ENCODE results near the gene POC1A. TPM values are rescaled to one million over a fixed set of nuclear protein-coding genes. Genes with fewer than 3 reads are reported as not detected.
"Not testable (repeated sequence)": the region's sequence is repeated elsewhere in the genome, so short reads cannot be mapped to it uniquely, and the experiment has no call there.

POC1A gene
- total RNA-seq, 2 donors from 2014 or later = 28.6 to 39.0 TPM

DNA sequence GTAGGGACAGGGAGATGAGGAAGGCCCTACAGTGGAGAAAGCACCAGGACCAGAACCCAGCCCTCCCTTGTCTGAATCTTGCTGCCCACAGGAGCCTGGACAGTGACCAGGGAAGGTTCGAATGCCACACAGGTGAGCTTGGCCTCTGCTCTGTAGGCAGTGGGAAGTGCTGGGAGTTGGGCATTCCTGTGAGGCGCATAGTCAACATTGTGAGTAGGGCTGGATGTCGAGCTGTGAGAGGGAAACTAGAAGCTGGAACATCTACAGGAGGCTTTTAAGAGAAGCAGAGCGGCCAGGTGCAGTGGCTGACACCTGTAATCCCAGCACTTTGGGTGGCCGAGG lies 23.4 kb upstream of the POC1A start:
- no peak for ATAC-seq (replicated peaks in 1 of 2)
- H3K27me3 Mint-ChIP-seq (ENCODE audit: low read depth) = no peaks in the 10 kb centered on the region
- H3K4me1 Mint-ChIP-seq (ENCODE audit: low read depth) = no peaks in the 10 kb centered on the region
- H3K36me3 Mint-ChIP-seq (ENCODE audit: insufficient read depth in 2 of 2) = no peaks in the 10 kb centered on the region
- no peaks in the 10 kb centered on the region for H3K9me3 Mint-ChIP-seq
- no peak overlapping the region for H3K27ac Mint-ChIP-seq
- no peak overlapping the region for H3K4me3 Mint-ChIP-seq
- DNase-seq = no peak

DNA sequence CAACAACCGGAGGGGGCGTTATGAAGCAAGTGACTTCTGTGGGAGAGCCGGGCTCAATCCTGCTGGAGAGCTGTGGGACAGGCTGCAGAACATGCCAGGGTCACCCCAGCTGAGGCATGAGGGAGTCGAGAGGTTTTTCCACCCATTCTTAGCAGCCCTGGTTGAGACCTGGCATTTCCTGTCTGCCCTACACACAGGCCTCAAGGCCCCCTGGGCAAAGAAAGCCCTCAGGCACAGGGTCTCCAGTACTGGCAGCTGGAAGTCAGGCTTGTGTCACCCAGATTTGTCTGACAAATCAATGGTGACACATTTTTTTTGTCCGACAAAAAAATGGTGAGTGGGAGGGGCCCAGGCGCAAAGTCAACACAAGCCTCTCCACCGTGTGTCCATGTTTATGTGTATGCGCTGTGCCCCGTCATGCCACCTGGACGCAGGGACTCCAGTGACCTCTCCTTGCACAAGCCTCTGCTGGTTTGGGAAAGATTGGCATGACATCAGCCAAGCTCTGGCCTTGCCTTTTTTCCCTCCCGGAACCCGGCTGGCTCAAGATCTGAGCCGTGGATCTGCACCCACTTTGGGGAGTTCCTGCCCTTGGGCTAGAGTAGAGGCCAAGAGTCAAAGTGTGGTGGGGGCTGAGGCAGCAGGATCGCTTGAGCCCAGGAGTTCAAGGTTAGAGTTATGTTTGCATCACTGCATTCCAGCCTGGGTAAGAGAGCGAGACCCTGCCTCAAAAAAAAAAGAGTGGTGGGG lies 22.9 kb upstream of the POC1A start:
- H3K4me1 Mint-ChIP-seq (ENCODE audit: low read depth) = no peaks in the 10 kb centered on the region
- no peaks in the 10 kb centered on the region for H3K36me3 Mint-ChIP-seq (ENCODE audit: insufficient read depth in 2 of 2)
- ATAC-seq (replicated peaks in 1 of 2) (no peak), DNase-seq (no peak)
- no peaks in the 10 kb centered on the region for H3K9me3 Mint-ChIP-seq
- H3K4me3 Mint-ChIP-seq = no peak overlapping the region
- H3K27ac Mint-ChIP-seq = no peak overlapping the region
- no peaks in the 10 kb centered on the region for H3K27me3 Mint-ChIP-seq (ENCODE audit: low read depth)

DNA sequence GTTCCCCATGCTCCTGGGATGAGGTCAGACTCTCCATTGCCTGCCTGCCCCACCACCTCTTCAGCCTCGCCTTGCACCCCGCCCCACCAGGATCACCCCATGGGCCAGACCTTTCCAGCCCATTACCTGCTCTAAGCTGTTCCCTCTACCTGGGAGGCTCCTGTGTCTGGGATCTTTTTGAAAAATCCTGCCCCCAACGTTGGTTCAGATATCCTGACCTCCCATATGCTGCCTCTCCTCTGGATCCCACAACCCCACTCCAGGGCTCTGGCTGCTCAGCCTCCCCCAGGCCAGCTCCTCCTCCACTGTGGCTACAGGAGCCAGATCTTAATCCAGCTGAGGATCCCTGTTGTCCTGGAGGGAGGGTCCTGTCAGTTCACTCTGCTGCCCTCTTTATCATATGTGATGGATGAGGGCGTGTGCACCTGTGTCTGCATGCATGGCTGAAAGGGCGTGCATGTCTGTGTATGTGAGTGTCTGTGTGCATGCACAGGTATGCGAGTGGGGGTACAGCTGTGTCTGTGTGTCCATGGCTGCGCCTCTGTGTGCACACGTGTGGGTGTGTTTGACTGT lies 22.0 kb upstream of the POC1A start:
- Mint-ChIP-seq H3K36me3 (ENCODE audit: insufficient read depth in 2 of 2) (no peaks in the 10 kb centered on the region), H3K9me3 (no peaks in the 10 kb centered on the region), H3K4me3 (no peak overlapping the region), H3K27ac (no peak overlapping the region), H3K27me3 (ENCODE audit: low read depth) (no peaks in the 10 kb centered on the region), H3K4me1 (ENCODE audit: low read depth) (peaks cover 6% of the 10 kb centered on the region)
- ATAC-seq (replicated peaks in 1 of 2) (no peak), DNase-seq (no peak)

DNA sequence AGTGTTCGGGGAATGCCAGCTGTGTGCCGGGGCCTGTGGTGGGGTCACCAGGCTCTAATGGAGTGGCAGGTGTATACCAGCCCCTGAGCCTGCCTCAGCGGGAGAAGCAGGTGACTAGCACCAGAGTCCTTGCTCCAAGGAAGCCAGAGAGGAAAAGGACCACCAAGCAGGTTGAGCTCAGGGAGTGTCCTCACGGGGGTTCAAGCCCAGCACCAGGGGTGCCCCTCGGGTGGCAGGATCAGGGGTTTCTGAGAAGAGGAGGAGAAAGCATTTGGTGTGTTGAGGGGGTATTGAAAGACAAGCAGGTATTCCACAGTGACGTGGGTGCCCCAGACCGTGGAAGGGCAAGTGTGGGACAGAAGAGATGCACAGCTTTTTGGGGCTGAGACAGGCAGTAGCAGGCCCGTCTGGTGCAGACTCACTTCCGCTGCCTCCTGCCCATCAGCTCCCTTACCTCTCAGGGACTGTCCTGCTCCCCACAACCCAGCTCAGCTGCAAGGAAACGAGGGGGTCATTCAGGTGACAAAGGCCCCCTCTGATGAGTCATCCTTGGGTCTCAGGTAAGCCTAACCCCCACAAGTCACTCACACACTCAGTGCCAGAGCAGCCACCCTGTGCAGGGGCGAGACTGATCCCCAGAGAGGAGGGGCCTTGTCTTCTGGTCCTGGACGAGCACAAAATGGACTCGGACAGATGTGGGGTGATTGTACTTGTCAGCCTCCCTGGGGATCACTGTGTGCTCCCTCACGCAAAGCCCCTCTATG lies 21.4 kb upstream of the POC1A start:
- H3K4me1 Mint-ChIP-seq (ENCODE audit: low read depth) = peaks cover 6% of the 10 kb centered on the region
- no peak for ATAC-seq (replicated peaks in 1 of 2)
- H3K4me3 Mint-ChIP-seq = no peak overlapping the region

DNA sequence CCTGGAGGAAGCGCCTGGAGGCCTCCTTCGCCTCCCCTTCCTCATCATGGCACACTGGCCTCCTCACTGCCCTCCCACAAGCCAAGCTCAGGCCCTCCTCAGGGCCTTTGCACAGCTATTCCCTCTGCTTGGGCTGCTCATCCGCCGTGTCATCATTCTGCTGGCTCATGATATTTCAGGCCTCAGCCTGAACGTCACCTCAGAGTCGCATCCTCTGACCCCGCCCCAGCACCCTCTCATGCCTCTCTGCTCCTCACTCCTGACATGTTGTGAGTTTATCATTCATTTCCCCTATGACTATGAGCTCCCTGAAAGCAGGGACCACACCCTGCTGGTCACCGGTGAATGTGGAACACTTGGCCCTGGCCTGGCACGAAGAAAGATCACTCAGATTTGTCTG lies 20.7 kb upstream of the POC1A start:
- no peak for DNase-seq
- no peak overlapping the region for H3K4me3 Mint-ChIP-seq
- H3K36me3 Mint-ChIP-seq (ENCODE audit: insufficient read depth in 2 of 2) = no peaks in the 10 kb centered on the region
- H3K27me3 Mint-ChIP-seq (ENCODE audit: low read depth) = no peaks in the 10 kb centered on the region
- no peaks in the 10 kb centered on the region for H3K9me3 Mint-ChIP-seq
- H3K4me1 Mint-ChIP-seq (ENCODE audit: low read depth) = peaks cover 6% of the 10 kb centered on the region
- ATAC-seq (replicated peaks in 1 of 2) = peak in 1 of 2 donors; percentile 52
- H3K27ac Mint-ChIP-seq = no peak overlapping the region

More for the DNA sequence above, 21.4 kb upstream of the POC1A start:
- H3K36me3 Mint-ChIP-seq (ENCODE audit: insufficient read depth in 2 of 2) = no peaks in the 10 kb centered on the region
- no peaks in the 10 kb centered on the region for H3K9me3 Mint-ChIP-seq
- H3K27ac Mint-ChIP-seq = no peak overlapping the region
- no peak for DNase-seq
- no peaks in the 10 kb centered on the region for H3K27me3 Mint-ChIP-seq (ENCODE audit: low read depth)

DNA sequence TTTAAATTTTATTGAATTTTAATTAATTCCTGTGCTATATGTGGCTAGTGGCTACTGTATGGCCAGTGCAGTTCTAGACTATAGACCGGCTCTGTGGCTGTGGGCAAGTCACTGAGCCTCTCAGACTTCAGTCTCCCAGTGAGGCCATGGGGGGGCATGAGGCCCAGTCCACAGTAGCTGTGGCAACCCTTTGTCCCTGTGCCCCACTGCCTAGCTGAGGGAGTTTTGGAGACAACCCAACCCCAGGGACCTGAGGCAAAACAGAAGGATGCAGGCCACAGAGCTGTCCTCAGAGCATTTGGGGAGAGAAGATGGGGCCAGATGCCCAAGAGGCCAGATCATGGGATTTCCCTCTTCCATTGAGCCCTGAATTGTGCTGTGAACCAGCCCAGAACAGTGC lies 18.9 kb upstream of the POC1A start:
- peaks cover 6% of the 10 kb centered on the region for H3K4me1 Mint-ChIP-seq (ENCODE audit: low read depth)
- ATAC-seq (replicated peaks in 1 of 2) = no peak

DNA sequence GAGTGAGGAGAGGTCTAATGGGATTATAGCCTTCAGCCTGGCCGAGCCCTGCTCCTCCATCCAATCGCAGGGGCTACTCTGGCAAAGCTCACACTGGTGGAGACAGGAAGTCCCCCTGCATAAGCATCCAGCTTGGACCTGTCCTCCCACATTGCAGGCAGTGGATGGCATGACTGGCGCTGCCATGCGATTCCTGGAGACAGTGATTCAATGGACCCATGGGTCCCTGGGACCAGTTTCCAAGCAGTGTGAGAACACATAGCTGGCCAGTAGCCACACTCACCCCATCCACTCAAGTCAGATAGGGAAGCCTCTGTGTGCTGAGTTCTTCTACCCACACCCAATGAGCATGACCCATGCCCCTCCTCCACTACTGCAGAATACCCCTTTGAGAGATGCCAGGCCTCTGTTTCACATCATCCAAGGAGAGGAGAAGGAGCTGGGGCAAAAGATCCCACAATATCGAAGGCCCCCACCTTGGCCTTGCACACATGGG lies 18.1 kb upstream of the POC1A start:
- DNase-seq = no peak
- ATAC-seq (replicated peaks in 1 of 2) = no peak
- peaks cover 6% of the 10 kb centered on the region for H3K4me1 Mint-ChIP-seq (ENCODE audit: low read depth)
- H3K4me3 Mint-ChIP-seq = no peak overlapping the region
- H3K36me3 Mint-ChIP-seq (ENCODE audit: insufficient read depth in 2 of 2) = no peaks in the 10 kb centered on the region
- H3K27ac Mint-ChIP-seq = no peak overlapping the region
- H3K9me3 Mint-ChIP-seq = no peaks in the 10 kb centered on the region
- H3K27me3 Mint-ChIP-seq (ENCODE audit: low read depth) = no peaks in the 10 kb centered on the region

More for the DNA sequence above, 18.9 kb upstream of the POC1A start:
- Mint-ChIP-seq H3K27ac (no peak overlapping the region), H3K27me3 (ENCODE audit: low read depth) (no peaks in the 10 kb centered on the region), H3K36me3 (ENCODE audit: insufficient read depth in 2 of 2) (no peaks in the 10 kb centered on the region), H3K4me3 (no peak overlapping the region), H3K9me3 (no peaks in the 10 kb centered on the region)
- no peak for DNase-seq

DNA sequence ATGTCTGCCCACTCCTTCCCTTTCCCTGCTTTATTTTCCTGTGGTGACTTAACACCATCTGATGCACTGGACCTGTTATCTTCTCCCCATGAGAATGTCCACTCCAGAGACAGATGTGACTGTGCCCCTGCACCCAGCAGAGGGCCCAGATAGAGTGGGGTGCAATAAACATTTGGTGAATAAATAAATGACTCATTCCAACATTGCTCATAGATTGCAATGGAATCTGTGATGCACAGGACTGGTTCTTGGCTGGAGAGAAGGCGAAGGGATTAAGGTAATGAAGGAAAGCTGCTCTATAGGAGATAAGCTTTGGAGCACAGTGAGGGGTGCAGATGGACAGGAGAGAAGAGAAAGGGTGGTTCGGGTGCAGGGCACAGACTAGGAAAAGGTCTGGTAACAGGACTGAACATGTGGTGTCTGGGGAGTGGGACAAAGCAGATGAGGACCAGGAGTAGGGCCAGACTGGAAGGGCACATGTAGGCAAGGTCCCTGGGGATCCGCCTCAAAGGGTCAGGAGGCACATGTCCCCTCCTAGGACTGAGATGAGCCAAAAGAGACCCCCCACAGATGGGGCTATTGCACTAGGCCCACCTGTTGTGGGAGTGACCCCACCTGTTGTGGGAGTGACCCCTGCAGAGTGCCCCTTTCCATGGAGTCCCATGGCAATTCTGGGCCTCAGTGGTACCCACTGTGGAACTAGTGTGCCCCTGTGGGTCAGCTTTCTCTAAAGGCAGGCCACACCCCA lies 17.5 kb upstream of the POC1A start:
- DNase-seq (no peak), ATAC-seq (replicated peaks in 1 of 2) (peak in 1 of 2 donors; percentile 24)
- Mint-ChIP-seq H3K4me3 (no peak overlapping the region), H3K27me3 (ENCODE audit: low read depth) (no peaks in the 10 kb centered on the region), H3K9me3 (no peaks in the 10 kb centered on the region), H3K27ac (no peak overlapping the region), H3K4me1 (ENCODE audit: low read depth) (peaks cover 6% of the 10 kb centered on the region), H3K36me3 (ENCODE audit: insufficient read depth in 2 of 2) (no peaks in the 10 kb centered on the region)

DNA sequence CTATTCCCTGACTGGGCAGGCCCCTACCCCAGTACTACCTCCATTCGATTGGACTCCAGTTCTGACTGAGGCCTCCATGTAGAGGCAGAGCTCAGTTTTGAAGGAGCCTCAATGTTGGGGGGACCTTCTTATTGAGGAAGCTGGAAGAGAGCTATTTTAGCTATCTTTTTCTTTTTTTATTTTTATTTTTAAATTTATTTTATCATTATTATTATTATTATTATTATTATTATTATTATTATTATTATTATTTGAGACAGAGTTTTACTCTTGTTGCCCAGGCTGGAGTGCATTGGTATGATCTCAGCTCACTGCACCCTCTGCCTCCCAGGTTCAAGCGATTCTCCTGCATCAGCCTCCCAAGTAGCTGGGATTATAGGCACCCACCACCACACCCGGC lies 16.0 kb upstream of the POC1A start:
- not testable (repeated sequence) for ATAC-seq (replicated peaks in 1 of 2); H3K4me3 Mint-ChIP-seq; H3K27ac Mint-ChIP-seq; H3K4me1 Mint-ChIP-seq (ENCODE audit: low read depth); DNase-seq; H3K9me3 Mint-ChIP-seq; H3K27me3 Mint-ChIP-seq (ENCODE audit: low read depth); H3K36me3 Mint-ChIP-seq (ENCODE audit: insufficient read depth in 2 of 2)

DNA sequence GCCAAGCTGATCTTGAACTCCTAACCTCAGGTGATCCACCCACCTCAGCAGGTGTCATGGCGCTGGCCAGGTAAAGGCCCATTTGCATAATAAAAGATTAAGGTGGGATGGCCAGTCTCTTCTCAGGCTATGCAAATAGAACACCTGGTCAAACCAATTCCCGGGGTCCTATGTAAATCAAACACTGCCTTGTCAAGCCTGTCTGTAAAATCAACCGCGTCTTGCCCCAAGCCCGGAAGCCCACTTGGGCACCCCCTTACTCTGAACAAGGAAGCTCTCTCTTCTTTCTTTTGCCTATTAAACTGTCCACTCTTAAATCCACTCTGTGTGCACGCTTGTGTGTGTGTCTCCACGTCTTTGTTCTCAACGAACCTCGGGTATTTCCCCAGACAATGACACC lies 13.0 kb upstream of the POC1A start:
- no peak for DNase-seq
- Mint-ChIP-seq H3K27me3 (ENCODE audit: low read depth) (no peaks in the 10 kb centered on the region), H3K4me3 (no peak overlapping the region), H3K9me3 (no peaks in the 10 kb centered on the region), H3K4me1 (ENCODE audit: low read depth) (peaks cover 6% of the 10 kb centered on the region), H3K36me3 (ENCODE audit: insufficient read depth in 2 of 2) (no peaks in the 10 kb centered on the region), H3K27ac (no peak overlapping the region)
- ATAC-seq (replicated peaks in 1 of 2) = no peak

DNA sequence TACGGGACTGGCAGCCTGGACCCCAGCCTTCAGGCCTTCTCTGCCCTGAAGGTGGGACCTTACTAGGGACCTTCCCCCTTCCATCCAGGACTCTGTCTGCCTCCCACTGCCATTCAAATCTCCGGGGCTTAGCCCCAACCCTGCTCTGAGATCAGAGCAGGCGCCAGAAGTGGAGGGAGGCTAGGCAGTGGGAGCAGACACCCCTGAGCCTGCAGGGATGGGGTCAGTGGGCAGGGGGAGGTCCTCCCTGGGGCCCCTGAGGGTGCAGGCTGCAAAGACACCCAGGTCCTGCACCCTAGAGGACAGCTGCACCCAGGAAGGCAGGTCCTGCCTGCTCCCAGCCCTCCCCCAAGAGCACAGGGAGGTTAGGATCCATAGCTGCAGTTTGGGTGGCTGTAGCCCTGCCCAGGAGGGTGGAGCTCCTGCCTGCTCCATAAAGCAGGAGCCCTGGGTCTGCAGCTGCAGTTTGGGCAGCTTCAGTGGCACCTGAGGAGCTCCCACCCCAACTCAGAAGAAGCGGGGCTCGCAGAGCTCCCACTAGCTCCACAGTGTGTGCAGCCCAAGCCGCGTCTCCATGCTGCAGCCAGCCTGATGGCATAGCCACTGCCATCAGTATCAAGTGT lies 8.1 kb upstream of the POC1A start:
- H3K4me3 Mint-ChIP-seq = no peak overlapping the region
- no peaks in the 10 kb centered on the region for H3K4me1 Mint-ChIP-seq (ENCODE audit: low read depth)
- no peaks in the 10 kb centered on the region for H3K9me3 Mint-ChIP-seq
- H3K27ac Mint-ChIP-seq = no peak overlapping the region
- H3K36me3 Mint-ChIP-seq (ENCODE audit: insufficient read depth in 2 of 2) = no peaks in the 10 kb centered on the region
- no peak for DNase-seq
- no peaks in the 10 kb centered on the region for H3K27me3 Mint-ChIP-seq (ENCODE audit: low read depth)
- no peak for ATAC-seq (replicated peaks in 1 of 2)

DNA sequence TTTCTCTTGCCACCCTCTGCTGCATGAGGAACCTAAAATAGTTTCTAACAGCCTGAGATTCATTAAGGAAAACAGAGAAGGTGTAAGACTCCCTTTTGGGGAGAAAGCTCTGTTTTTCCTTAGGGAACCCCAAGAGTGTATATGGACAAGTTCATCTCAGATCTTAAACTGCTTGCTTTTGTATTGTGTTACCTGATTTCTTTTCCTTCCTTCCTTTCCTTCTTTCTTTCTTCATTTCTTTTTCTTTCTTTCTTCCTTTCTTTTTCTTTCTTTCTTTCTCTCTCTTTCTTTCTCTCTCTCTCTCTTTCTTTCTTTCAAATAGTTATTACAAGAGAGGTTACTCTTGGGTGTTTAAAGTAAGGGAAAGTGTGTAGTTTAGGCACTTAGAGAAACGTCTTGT lies 5.3 kb upstream of the POC1A start:
- peaks cover 6% of the 10 kb centered on the region for H3K4me1 Mint-ChIP-seq (ENCODE audit: low read depth)
- H3K4me3 Mint-ChIP-seq = no peak overlapping the region
- no peaks in the 10 kb centered on the region for H3K9me3 Mint-ChIP-seq
- ATAC-seq (replicated peaks in 1 of 2) = no peak
- H3K36me3 Mint-ChIP-seq (ENCODE audit: insufficient read depth in 2 of 2) = no peaks in the 10 kb centered on the region
- peak overlapping the region; percentile 59 for H3K27ac Mint-ChIP-seq
- DNase-seq = no peak
- no peaks in the 10 kb centered on the region for H3K27me3 Mint-ChIP-seq (ENCODE audit: low read depth)

Measured in activated T-cell treated with anti-CD3 and anti-CD28 coated beads, Interleukin-2, amount 50 U/mL, for 72 hours (primary cell).